GM19397 (cell line): Measurements from ENCODE around the gene NEDD4L.
A peak's percentile ranks its signal among the peaks of the same experiment; 100 is the strongest.
"Not testable (repeated sequence)": the region's sequence is repeated elsewhere in the genome, so short reads cannot be mapped to it uniquely, and the experiment has no call there.

Experiments
- ATAC-seq: cut with Tn5 transposase; IDR thresholded peaks from one replicate; pipeline ENCODE4 v1.9.1; 2021; ENCODE audit warnings: mild to moderate bottlenecking, moderate library complexity; ENCODE audit not compliant: unreplicated experiment

The NEDD4L gene

DNA sequence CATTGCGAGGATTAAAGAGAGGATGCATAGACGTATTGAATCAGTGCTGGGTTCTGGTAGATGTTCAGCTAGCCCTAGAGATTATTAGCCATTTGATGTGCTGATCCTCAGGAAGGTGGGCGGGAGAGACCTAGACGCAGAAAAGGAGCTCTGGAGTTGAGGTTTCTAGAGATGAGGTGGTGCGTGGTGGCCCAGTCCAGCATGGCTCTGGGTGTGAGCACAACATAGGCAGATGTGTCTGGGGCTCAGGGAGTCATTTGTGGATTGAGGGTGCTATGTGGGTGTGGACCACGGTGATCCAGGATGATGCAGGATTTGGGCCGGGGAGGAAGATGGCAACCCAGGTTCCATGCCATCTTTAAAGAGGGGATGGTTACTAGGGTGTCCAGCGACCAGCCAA, 102.1 kb downstream of the NEDD4L start:
- no peak for ATAC-seq

GRCh38 chr18:58148954-58149471, 105.0 kb downstream of the NEDD4L start:
- peak; percentile 62 for ATAC-seq

DNA sequence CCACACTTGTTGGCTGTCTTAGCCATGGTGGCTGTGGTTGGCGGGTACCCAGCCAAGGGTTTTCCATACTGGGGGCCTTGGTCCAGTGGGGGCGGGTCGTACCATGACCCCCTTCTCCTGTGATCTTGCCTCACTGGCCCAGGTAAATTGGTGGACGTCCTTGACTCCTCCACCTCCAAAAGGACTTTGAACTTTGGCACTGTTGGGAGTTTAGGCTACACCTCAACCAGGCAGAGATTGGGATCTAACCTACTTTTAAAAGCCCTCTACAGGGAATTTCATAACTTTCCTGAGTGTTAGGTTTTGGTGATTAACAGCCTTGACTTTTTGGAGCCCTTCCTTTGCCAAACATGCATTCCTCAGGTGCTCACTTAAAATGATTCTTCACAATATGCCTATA, 106.7 kb downstream of the NEDD4L start:
- ATAC-seq = no peak

GRCh38 chr18:58152216-58152615, 108.2 kb downstream of the NEDD4L start:
- ATAC-seq = no peak

GRCh38 chr18:58152891-58153290, 108.9 kb downstream of the NEDD4L start:
- ATAC-seq = no peak

GRCh38 chr18:58156516-58156915, 112.5 kb downstream of the NEDD4L start:
- ATAC-seq = no peak

GRCh38 chr18:58157237-58157636, 113.2 kb downstream of the NEDD4L start:
- ATAC-seq = no peak

GRCh38 chr18:58158008-58158407, 114.0 kb downstream of the NEDD4L start:
- no peak for ATAC-seq

DNA sequence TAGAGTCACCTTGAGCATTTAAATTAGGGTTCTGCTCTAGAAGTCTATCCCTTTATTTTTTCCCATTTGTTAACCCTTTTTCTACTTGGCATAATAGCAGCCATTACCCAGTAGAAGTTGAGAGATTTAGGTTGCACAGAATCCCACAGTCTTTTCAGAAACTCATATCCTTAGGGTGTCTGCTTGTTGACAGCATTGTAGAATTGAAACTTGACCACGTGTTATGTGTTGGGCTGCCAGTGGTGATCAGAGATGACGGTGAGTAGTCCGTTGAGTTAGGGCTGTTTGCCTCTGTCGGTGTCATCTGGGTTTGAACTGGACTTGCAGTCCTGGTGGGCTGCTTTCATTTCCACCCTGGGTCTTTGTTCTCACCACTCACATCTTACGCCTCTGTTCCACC, 114.4 kb downstream of the NEDD4L start:
- no peak for ATAC-seq

DNA sequence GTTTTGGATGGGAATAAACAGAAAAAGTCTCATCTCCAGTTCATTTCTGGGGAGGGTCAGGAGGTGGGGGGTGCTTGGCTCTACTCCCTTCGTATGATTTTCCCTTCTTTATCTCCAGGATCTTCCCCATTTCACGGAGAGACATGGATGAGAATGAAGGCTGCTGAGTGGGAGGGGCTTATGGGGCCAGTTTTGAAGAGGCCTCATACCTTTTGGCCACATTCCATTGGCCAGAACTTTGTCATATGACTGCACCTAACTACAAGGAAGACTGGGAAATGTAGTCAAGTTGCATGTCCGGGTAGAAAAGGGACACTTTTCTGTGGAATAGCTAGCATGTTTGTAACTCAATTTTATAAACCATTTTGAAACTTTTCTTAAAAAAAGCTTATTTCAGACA, 117.6 kb downstream of the NEDD4L start:
- ATAC-seq = no peak

DNA sequence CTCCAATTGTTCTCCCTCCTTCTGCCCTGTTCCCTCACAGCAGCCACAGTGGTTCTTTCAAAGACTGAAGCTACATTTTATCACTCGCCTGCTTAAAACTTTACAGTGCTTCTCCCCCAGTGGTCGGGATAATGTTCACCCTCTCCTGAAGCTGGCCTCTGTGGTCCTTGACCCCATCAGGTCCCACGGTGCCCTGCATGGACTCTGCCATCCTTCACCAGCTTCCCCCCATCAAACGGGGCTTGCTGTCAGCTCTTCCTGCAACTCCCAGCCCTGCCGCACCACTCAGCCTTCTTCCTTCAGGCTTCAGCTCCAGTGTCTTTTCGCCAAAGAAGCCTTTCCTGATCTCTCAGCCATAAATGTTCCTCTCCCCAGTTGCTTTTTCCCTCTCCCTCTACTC, 118.1 kb downstream of the NEDD4L start:
- ATAC-seq = no peak

DNA sequence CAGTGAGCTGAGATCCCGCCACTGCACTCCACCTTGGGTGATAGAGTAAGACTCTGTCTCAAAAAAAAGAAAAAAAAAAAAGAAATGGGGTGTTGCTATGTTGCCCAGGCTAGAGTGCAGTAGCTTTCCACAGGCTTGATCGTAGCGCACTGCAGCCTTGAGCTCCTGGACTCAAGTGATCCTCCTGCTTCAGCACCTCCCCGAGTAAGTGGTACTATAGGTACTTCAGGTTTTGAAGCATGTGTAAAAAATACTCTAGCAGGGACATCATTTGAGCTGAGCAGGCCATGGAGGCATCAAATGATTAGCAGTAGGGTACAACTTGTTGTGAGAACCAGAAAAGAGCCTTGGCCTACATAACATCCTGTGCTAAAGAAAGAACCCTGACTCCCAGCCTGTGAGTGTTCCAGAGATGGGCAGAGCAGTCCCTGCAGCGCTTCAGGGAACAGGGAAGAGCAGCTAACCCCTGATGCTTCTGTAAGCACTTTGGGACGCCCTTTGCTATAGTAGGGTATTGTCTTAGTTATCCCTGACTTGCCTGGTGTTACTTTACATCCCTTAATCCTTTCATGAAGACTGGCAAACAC, 119.1 kb downstream of the NEDD4L start:
- ATAC-seq = no peak

GRCh38 chr18:58166278-58166844, 122.3 kb downstream of the NEDD4L start:
- ATAC-seq = no peak

DNA sequence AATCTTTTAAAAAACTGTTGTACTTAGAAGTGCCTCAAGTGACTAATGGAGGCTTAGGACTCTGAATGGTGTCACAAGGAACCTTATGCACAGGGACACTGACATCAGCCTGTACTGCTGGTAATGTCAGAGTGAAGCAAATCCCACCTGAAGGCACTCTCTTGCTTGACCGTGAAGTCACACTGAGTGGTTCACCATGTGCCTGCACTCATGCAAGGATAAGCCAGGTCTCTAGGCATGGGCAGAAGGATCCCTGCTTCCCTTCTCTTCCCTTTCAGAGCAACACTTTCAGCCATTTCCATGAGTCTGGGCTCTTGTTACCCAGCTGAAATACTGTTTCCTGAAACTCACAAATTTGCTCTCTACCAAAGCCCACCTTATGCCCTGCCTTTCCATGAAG, 123.0 kb downstream of the NEDD4L start:
- ATAC-seq = no peak

DNA sequence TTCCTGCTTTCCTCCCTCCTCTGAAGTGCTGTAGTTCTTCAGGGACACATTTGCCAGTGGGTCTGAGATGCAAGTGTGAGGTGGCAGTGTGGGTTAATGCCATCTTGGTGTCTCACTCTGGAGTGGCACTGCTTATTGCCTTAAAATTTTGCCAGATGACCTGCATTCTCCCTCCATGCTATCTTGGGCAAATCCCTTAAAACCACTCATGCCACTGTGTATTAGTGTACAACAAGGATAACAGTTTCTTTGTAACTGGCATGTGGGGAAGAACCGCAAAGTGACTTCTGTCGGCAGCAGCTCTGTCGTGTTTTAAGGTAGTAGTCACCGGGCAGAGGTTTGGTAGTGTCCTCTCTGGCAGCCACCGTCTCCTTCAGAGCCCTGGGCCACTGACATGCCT, 124.2 kb downstream of the NEDD4L start:
- no peak for ATAC-seq

- no peak for ATAC-seq
Measured at GRCh38 chr18:58168993-58169392, 125.0 kb downstream of the NEDD4L start.

GRCh38 chr18:58169472-58169871, 125.4 kb downstream of the NEDD4L start:
- no peak for ATAC-seq

- ATAC-seq = not testable (repeated sequence)
Measured at GRCh38 chr18:58170036-58170435, 126.0 kb downstream of the NEDD4L start.

GRCh38 chr18:58172031-58172430, 128.0 kb downstream of the NEDD4L start:
- ATAC-seq = no peak

DNA sequence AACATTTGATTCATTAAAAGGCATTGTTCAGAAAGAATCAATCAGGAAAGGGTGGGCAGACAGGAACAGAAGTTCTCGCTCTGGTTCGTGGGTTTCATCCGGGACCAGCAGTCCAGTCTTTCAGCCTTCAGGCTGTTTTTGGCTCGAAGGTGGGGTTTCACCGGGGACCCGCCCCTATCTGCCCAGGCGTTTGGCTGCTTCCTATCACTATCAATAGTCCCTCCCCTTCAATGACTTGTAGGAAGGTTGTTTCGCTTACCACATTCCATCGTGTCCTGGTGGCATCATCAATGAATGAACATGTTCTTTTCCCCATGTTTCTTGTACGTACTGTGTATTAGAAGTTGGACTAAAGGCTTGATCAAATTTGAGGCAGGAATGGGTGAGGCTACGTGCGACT, 130.3 kb downstream of the NEDD4L start:
- ATAC-seq = no peak

DNA sequence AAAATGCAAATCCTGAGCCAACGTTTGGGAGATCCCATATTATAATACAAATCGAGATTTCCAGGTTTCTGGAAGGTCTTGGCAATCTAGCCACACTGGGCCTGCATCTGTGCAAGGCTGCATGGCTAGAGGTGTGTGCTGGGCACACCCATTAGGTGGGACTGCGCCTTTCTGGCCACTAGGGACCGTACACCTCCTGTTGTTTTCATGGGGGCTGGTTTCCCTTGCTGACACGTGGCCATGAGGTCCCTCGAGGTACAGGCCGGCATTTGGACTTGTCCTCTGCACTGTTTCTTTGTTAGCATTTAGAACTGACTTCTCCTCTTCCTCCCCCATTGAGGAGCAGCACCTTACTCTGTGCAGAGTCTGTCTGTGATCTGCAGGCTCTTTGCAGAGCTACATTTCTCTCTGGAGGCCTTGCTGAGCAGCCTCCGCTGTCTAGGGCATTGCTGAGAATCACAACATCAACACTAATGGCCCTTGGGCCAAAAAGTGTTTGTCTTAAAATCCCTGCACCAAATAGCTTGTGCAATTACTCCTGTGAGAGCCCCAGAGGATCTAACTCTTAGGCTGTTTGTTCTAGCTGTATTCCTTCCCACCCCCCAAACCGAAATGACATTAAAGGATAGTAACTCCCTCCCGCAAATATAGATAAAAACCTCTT, 131.2 kb downstream of the NEDD4L start:
- no peak for ATAC-seq

DNA sequence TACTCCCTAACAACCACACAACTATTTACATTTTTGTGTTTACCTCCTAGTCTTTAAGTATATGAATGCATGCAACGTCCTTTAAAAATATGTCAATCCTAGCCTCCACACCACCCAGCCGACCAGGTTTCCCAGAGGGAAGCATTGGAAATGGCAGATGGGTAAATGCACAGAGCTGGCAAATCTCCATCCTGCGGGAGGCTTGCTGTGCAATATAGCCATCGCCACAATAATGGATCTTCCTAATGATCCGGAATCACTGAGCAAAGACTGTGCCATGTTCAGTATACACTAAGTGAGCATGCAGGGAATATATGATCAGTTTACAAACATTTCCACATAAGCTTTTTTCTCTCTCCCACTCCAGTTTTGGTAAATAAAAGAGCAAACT, 131.8 kb downstream of the NEDD4L start:
- ATAC-seq = no peak
